HepG2 (cell line): ENCODE results near the gene RTF1. TPM values are rescaled to one million over a fixed set of nuclear protein-coding genes. Genes with fewer than 3 reads are reported as not detected.

Source experiments
- ARNTL ChIP-seq: sonication (generic); formaldehyde crosslinking; IDR thresholded peaks from 2 replicates; pipeline ENCODE4 v1.4.0; 2020; ENCODE audit warnings: mild to moderate bottlenecking, missing genetic modification reagents
- ATF1 ChIP-seq: IDR thresholded peaks from 2 replicates; pipeline ENCODE4 v1.6.1; 2016; ENCODE audit warnings: mild to moderate bottlenecking, control low read depth
- HDAC2 ChIP-seq: sonication (generic); formaldehyde crosslinking; IDR thresholded peaks from 2 replicates; pipeline ENCODE4 v1.4.0; 2020; ENCODE audit warnings: missing genetic modification reagents
- KIAA2018 ChIP-seq: sonication (generic); formaldehyde crosslinking; IDR thresholded peaks from 2 replicates; pipeline ENCODE4 v1.5.0; 2020; ENCODE audit warnings: mild to moderate bottlenecking, missing genetic modification reagents, borderline replicate concordance
- PHF5A ChIP-seq: IDR thresholded peaks from one replicate; pipeline ENCODE4 v1.6.1; 2018; ENCODE audit warnings: low read depth, missing genetic modification reagents; ENCODE audit not compliant: unreplicated experiment
- RFX5 ChIP-seq: IDR thresholded peaks from 2 replicates; pipeline ENCODE4 v1.6.1; 2011; ENCODE audit warnings: low read depth, low read length, improper control_type of control experiment
- SNAI1 ChIP-seq: sonication (generic); formaldehyde crosslinking; IDR thresholded peaks from 2 replicates; pipeline ENCODE4 v1.5.0; 2020; ENCODE audit warnings: mild to moderate bottlenecking, missing genetic modification reagents, borderline replicate concordance
- ZFP37 ChIP-seq: sonication (generic); formaldehyde crosslinking; IDR thresholded peaks from 2 replicates; pipeline ENCODE4 v1.4.0; 2020; ENCODE audit warnings: missing genetic modification reagents, borderline replicate concordance
- ZKSCAN5 ChIP-seq: sonication (generic); formaldehyde crosslinking; IDR thresholded peaks from 2 replicates; pipeline ENCODE4 v1.5.1; 2020; ENCODE audit warnings: mild to moderate bottlenecking, missing genetic modification reagents
- ZNF281 ChIP-seq: sonication (generic); formaldehyde crosslinking; IDR thresholded peaks from 2 replicates; pipeline ENCODE4 v1.4.0; 2020; ENCODE audit warnings: missing genetic modification reagents, borderline replicate concordance
- ZNF354B ChIP-seq: sonication (generic); formaldehyde crosslinking; IDR thresholded peaks from 2 replicates; pipeline ENCODE4 v1.8.0; 2022; ENCODE audit warnings: mild to moderate bottlenecking, missing genetic modification reagents
- ZNF414 ChIP-seq: sonication (generic); formaldehyde crosslinking; IDR thresholded peaks from 2 replicates; pipeline ENCODE4 v1.5.0; 2020; ENCODE audit warnings: missing genetic modification reagents
- ZNF484 ChIP-seq: sonication (generic); formaldehyde crosslinking; IDR thresholded peaks from 2 replicates; pipeline ENCODE4 v1.5.1; 2020; ENCODE audit warnings: mild to moderate bottlenecking, low read depth, missing genetic modification reagents, borderline replicate concordance
- ZNF879 ChIP-seq: sonication (generic); formaldehyde crosslinking; IDR thresholded peaks from 2 replicates; pipeline ENCODE4 v1.8.1; 2023; ENCODE audit warnings: missing genetic modification reagents
- polyA plus RNA-seq, 8 experiments: library from polyadenylated mRNA; depleted of rRNA in 3 of 8; stranded (reverse) in 7 of 8; unstranded in 1 of 8; fragments of >200 nt; fragmentation: Illumina TruSeq in 4 of 8; extraction: Trizol in 4 of 8; gene quantifications; 2 replicates each; pipeline versions ENCODE4 v1.2.1 to v1.2.3, GENCODE V29; 2011 to 2016; ENCODE audit warnings: low read depth in 4 of 8, missing spikeins in 1 of 8, mixed read lengths in 1 of 8; ENCODE audit not compliant: insufficient read depth in 1 of 8
- total RNA-seq, 5 experiments: library from RNA; depleted of rRNA; stranded (reverse); fragments of >200 nt; fragmentation: Illumina TruSeq; extraction: Trizol; gene quantifications; 2 replicates each; pipeline ENCODE4 v1.2.3, GENCODE V29; 2016; ENCODE audit warnings: low read depth in 1 of 5

Gene RTF1
- total and polyA plus RNA-seq, 2 of the 13 experiments (the other 11 are each of a cell fraction or from before 2014, with no cell fraction given), result 13.9 to 17.9 TPM

- TF ChIP-seq HDAC2 (no peak), ZNF281 (CRISPR knock-in tag) (no peak), ZFP37 (CRISPR knock-in tag) (0 out of 2 replicates have a peak, but pooled peaks have one; percentile 14), KIAA2018 (CRISPR knock-in tag) (no peak), ZNF414 (CRISPR knock-in tag) (no peak), ZKSCAN5 (CRISPR knock-in tag) (no peak), ARNTL (CRISPR knock-in tag) (0 out of 2 replicates have a peak, but pooled peaks have one; percentile 11), SNAI1 (CRISPR knock-in tag) (no peak; the same call in 1 of the 2 replicates), ZNF484 (no peak), ATF1 (CRISPR knock-in tag) (0 out of 2 replicates have a peak, but pooled peaks have one; percentile 46), ZNF354B (CRISPR knock-in tag) (0 out of 2 replicates have a peak, but pooled peaks have one; percentile 27), ZNF879 (CRISPR knock-in tag) (peak; percentile 28; the same call in 1 of the 2 replicates), PHF5A (no peak), RFX5 (no peak)
Observed at GRCh38 chr15:41416128-41416741, 660 bp upstream of the RTF1 start (continued).
